NB4 (cell line): ENCODE results near the gene ELAVL1.

Experiments
- CTCF ChIP-seq: IDR thresholded peaks from one replicate; pipeline ENCODE4 v1.5.1; 2012; ENCODE audit warnings: low read depth, low read length
- MAX ChIP-seq: IDR thresholded peaks from 2 replicates; pipeline ENCODE4 v1.6.1; 2011; ENCODE audit warnings: low read depth, low read length
- MYC ChIP-seq: IDR thresholded peaks from 2 replicates; pipeline ENCODE4 v1.6.1; 2011; ENCODE audit warnings: low read depth, low read length
- POLR2A ChIP-seq: IDR thresholded peaks from 2 replicates; pipeline ENCODE4 v1.6.1; 2011; ENCODE audit warnings: mild to moderate bottlenecking; ENCODE audit not compliant: insufficient read length; ENCODE audit errors: extremely low read depth

DNA sequence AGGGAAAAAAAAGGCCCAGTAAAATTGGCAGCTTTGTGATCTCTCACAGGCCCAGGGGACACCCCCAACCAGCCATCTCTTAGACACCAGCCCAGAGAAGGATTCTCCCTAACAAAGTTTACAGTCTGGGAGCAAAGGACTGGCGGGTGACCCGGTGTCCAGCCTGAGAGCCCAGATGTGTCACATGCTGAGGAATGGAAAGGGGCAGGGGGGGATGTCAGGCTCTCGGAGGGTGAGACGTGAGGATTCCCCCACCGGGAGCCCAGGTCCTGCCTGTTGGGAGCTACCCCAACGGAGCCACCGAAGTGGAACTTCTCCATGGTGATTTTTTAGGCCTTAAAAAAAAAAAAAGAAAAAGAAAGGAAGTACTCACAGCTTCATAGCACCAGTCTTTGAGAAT, 74.7 kb downstream of the ELAVL1 start:
- TF ChIP-seq CTCF (no peak), MYC (no peak), POLR2A (no peak), MAX (no peak)
